WTC11 (cell line): ENCODE data around the gene ETS1. TPM values are rescaled to one million over a fixed set of nuclear protein-coding genes. Genes with fewer than 3 reads are reported as not detected.

Experiments used
- ATAC-seq: fragments of 200-7000 bp; cut with Tn5 transposase; 2 replicates; pipeline ENCODE4 v1.10.0; 2021; ENCODE audit warnings: mild to moderate bottlenecking, moderate library complexity
- CTCF ChIA-PET: fragments of 300-600 bp; sonication (Branson Sonifier 250); formaldehyde crosslinking; loops from one replicate; lab custom pipeline; 2021; ENCODE audit warnings: antibody characterized with exemption; lab: Charles Lee
- POLR2A ChIA-PET: fragments of 350-600 bp; sonication (Branson Sonifier 250); formaldehyde crosslinking; loops from one replicate; lab custom pipeline; 2021; ENCODE audit warnings: antibody characterized with exemption; lab: Charles Lee
- DNase-seq: peaks from one replicate; pipeline ENCODE4 v3.0.0; 2021; ENCODE audit warnings: low spot score
- H3K27ac Mint-ChIP-seq: 2 replicates; pipeline ENCODE4 v1.8.0; 2021; ENCODE audit warnings: mixed read lengths
- H3K27me3 Mint-ChIP-seq: 2 replicates; pipeline ENCODE4 v1.8.0; 2021; ENCODE audit warnings: low read depth, mild to moderate bottlenecking, moderate library complexity, mixed read lengths
- H3K36me3 Mint-ChIP-seq: 2 replicates; pipeline ENCODE4 v1.8.0; 2021; ENCODE audit warnings: mixed read lengths
- H3K4me1 Mint-ChIP-seq: 2 replicates; pipeline ENCODE4 v1.8.0; 2022; ENCODE audit warnings: mixed read lengths
- H3K4me3 Mint-ChIP-seq: 2 replicates; pipeline ENCODE4 v1.8.0; 2021; ENCODE audit warnings: mild to moderate bottlenecking, moderate library complexity, mixed read lengths
- H3K9me3 Mint-ChIP-seq: 2 replicates; pipeline ENCODE4 v1.8.0; 2021; ENCODE audit warnings: mixed read lengths
- ARID4B ChIP-seq: sonication (generic); formaldehyde crosslinking; IDR thresholded peaks from 2 replicates; pipeline ENCODE4 v1.8.0; 2023; ENCODE audit warnings: missing genetic modification reagents, mild to moderate bottlenecking, borderline replicate concordance
- CBFB ChIP-seq: sonication (generic); formaldehyde crosslinking; IDR thresholded peaks from 2 replicates; pipeline ENCODE4 v1.8.1; 2022; ENCODE audit warnings: mild to moderate bottlenecking, low read depth, missing genetic modification reagents
- CREM ChIP-seq: sonication (generic); formaldehyde crosslinking; IDR thresholded peaks from 2 replicates; pipeline ENCODE4 v1.8.1; 2022; ENCODE audit warnings: mild to moderate bottlenecking, missing genetic modification reagents, moderate library complexity
- CTCF ChIP-seq: fragments of 200-600 bp; IDR thresholded peaks from 2 replicates; pipeline ENCODE4 v1.8.0; 2022; ENCODE audit warnings: antibody characterized with exemption
- E2F4 ChIP-seq: sonication (generic); formaldehyde crosslinking; IDR thresholded peaks from 2 replicates; pipeline ENCODE4 v1.8.1; 2022; ENCODE audit warnings: low read depth, mild to moderate bottlenecking, moderate library complexity, missing genetic modification reagents, borderline replicate concordance
- E2F5 ChIP-seq: sonication (generic); formaldehyde crosslinking; IDR thresholded peaks from 2 replicates; pipeline ENCODE4 v1.8.1; 2022; ENCODE audit warnings: mild to moderate bottlenecking, moderate library complexity, missing genetic modification reagents
- GTF2I ChIP-seq: fragments of 250-450 bp; sonication (Bioruptor Pico); conservative IDR thresholded peaks from 2 replicates; pipeline ENCODE4 v1.4.0; 2021; ENCODE audit warnings: mild to moderate bottlenecking
- JAZF1 ChIP-seq: fragments of 250-450 bp; sonication (Bioruptor Pico); IDR thresholded peaks from 2 replicates; pipeline ENCODE4 v1.9.0; 2021; ENCODE audit warnings: moderate library complexity, mild to moderate bottlenecking, inconsistent platforms
- NFE2L1 ChIP-seq: sonication (generic); formaldehyde crosslinking; IDR thresholded peaks from 2 replicates; pipeline ENCODE4 v1.8.1; 2023; ENCODE audit warnings: missing genetic modification reagents
- NFYB ChIP-seq: sonication (generic); formaldehyde crosslinking; conservative IDR thresholded peaks from 2 replicates; pipeline ENCODE4 v1.8.0; 2022; ENCODE audit warnings: low read depth, missing genetic modification reagents
- NR2C2 ChIP-seq: sonication (generic); formaldehyde crosslinking; IDR thresholded peaks from 2 replicates; pipeline ENCODE4 v1.8.0; 2022; ENCODE audit warnings: mild to moderate bottlenecking, missing genetic modification reagents
- SOX15 ChIP-seq: fragments of 250-450 bp; sonication (Bioruptor Pico); IDR thresholded peaks from 2 replicates; pipeline ENCODE4 v1.9.0; 2021; ENCODE audit warnings: mild to moderate bottlenecking
- SP1 ChIP-seq: sonication (generic); formaldehyde crosslinking; conservative IDR thresholded peaks from 2 replicates; pipeline ENCODE4 v1.8.1; 2022; ENCODE audit warnings: missing genetic modification reagents
- USF2 ChIP-seq: sonication (generic); formaldehyde crosslinking; IDR thresholded peaks from 2 replicates; pipeline ENCODE4 v1.8.1; 2023; ENCODE audit warnings: mild to moderate bottlenecking, missing genetic modification reagents, moderate library complexity
- ZBTB21 ChIP-seq: sonication (generic); formaldehyde crosslinking; IDR thresholded peaks from 2 replicates; pipeline ENCODE4 v1.8.1; 2023; ENCODE audit warnings: mild to moderate bottlenecking, missing genetic modification reagents, borderline replicate concordance
- ZMAT4 ChIP-seq: fragments of 250-450 bp; sonication (Bioruptor Pico); IDR thresholded peaks from 2 replicates; pipeline ENCODE4 v1.9.0; 2021; ENCODE audit warnings: mild to moderate bottlenecking
- ZNF416 ChIP-seq: fragments of 250-450 bp; sonication (Bioruptor Pico); IDR thresholded peaks from 2 replicates; pipeline ENCODE4 v1.9.0; 2021; ENCODE audit warnings: mild to moderate bottlenecking, inconsistent platforms
- ZNF423 ChIP-seq: fragments of 250-450 bp; sonication (Bioruptor Pico); IDR thresholded peaks from 2 replicates; pipeline ENCODE4 v2.1.2; 2022; ENCODE audit warnings: mild to moderate bottlenecking, moderate library complexity
- total RNA-seq: library from RNA; stranded (reverse); gene quantifications from 3 replicates; pipeline ENCODE4 v1.2.3, GENCODE V29; 2021

ETS1 gene
- total RNA-seq, 1 experiment from 2014 or later = 33.1 TPM

- no peaks in the 10 kb centered on the region for H3K9me3 Mint-ChIP-seq
- ChIA-PET CTCF (interaction anchor here (1.1 kb wide), 1 partner anchor 38 kb away, joined by 4 read pairs; no protein-coding TSS in a partner anchor), POLR2A (no interaction called here)
- H3K27me3 Mint-ChIP-seq = peaks cover 9% of the 10 kb centered on the region
- no peak for TF ChIP-seq SP1 (CRISPR knock-in tag)
- no peak for TF ChIP-seq JAZF1 (CRISPR knock-in tag)
- no peak for TF ChIP-seq E2F5 (CRISPR knock-in tag)
- TF ChIP-seq SOX15 (CRISPR knock-in tag) = no peak
- TF ChIP-seq NR2C2 = no peak
- no peak for TF ChIP-seq E2F4 (CRISPR knock-in tag)
- TF ChIP-seq ZNF416 = no peak
- TF ChIP-seq USF2 (CRISPR knock-in tag) = no peak
- no peak for TF ChIP-seq GTF2I (CRISPR knock-in tag)
- no peak for TF ChIP-seq CBFB
- TF ChIP-seq ZMAT4 (CRISPR knock-in tag) = no peak
- TF ChIP-seq ZBTB21 = no peak
- no peak for TF ChIP-seq CTCF
- TF ChIP-seq NFYB (CRISPR knock-in tag) = no peak
- no peak for TF ChIP-seq CREM
- no peak for TF ChIP-seq ZNF423 (CRISPR knock-in tag)
- no peak for TF ChIP-seq NFE2L1
- no peak for TF ChIP-seq ARID4B (CRISPR knock-in tag)
- no peak overlapping the region for H3K4me3 Mint-ChIP-seq
- H3K4me1 Mint-ChIP-seq = peaks cover 56% of the 10 kb centered on the region
- no peak overlapping the region for H3K27ac Mint-ChIP-seq
- DNase-seq (no peak), ATAC-seq (no peak)
- no peaks in the 10 kb centered on the region for H3K36me3 Mint-ChIP-seq
Observed at GRCh38 chr11:128515826-128516778, 71.3 kb downstream of the ETS1 start.
